ENCODE data around the gene FNDC3A. TPM values are rescaled to one million over a fixed set of nuclear protein-coding genes. Genes with fewer than 3 reads are reported as not detected.

The FNDC3A gene
- total RNA-seq, 1 experiment from 2014 or later = 24.3 TPM

DNA sequence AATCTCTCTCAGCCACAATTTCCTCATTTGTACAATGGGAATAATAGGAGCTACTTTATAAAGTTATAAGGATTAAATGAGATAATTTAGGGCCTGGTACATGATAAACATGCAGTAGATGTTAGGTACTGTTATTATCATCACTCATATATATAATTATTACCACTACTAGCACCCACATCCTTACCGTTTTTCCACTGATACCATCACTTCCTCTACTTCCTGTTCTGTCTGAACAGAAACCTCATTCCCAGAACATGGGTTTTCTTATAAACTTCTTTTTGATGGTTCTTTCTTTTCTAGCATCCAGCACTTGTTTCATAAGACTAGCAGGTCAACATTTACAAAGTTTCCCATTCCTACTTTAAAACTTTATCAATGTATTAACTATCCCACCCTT is 278.3 kb downstream of the FNDC3A start:
- intact Hi-C loops (cut with micrococcal nuclease; ENCODE audit: unreplicated experiment) = no loop called here
- H3K27ac ChIP-seq (ENCODE audit: low read length) = no peak overlapping the region
- ChIA-PET POLR2A (no interaction called here), CTCF (no interaction called here)
- no peaks in the 10 kb centered on the region for H3K9me3 ChIP-seq (ENCODE audit: control insufficient read depth, insufficient read depth, low read depth, low read length)
- H3K36me3 ChIP-seq (ENCODE audit: control insufficient read depth, insufficient read depth, low read length) = no peaks in the 10 kb centered on the region; the same call in 1 of the 2 replicates
- TF ChIP-seq POLR2AphosphoS5 (IDR thresholded peaks at IDR 0.05; ENCODE audit: low read depth, low read length) = no peak
- no peak for TF ChIP-seq SIN3A (IDR thresholded peaks at IDR 0.05; ENCODE audit: borderline replicate concordance, insufficient read depth, low read depth, low read length)
- TF ChIP-seq, protein P1, sequence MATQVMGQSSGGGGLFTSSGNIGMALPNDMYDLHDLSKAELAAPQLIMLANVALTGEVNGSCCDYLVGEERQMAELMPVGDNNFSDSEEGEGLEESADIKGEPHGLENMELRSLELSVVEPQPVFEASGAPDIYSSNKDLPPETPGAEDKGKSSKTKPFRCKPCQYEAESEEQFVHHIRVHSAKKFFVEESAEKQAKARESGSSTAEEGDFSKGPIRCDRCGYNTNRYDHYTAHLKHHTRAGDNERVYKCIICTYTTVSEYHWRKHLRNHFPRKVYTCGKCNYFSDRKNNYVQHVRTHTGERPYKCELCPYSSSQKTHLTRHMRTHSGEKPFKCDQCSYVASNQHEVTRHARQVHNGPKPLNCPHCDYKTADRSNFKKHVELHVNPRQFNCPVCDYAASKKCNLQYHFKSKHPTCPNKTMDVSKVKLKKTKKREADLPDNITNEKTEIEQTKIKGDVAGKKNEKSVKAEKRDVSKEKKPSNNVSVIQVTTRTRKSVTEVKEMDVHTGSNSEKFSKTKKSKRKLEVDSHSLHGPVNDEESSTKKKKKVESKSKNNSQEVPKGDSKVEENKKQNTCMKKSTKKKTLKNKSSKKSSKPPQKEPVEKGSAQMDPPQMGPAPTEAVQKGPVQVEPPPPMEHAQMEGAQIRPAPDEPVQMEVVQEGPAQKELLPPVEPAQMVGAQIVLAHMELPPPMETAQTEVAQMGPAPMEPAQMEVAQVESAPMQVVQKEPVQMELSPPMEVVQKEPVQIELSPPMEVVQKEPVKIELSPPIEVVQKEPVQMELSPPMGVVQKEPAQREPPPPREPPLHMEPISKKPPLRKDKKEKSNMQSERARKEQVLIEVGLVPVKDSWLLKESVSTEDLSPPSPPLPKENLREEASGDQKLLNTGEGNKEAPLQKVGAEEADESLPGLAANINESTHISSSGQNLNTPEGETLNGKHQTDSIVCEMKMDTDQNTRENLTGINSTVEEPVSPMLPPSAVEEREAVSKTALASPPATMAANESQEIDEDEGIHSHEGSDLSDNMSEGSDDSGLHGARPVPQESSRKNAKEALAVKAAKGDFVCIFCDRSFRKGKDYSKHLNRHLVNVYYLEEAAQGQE (IDR thresholded peaks at IDR 0.05; ENCODE audit: insufficient read depth in 1 of 2, low read depth in 2 of 2, low read length in 1 of 2) = no peak
- no peak for TF ChIP-seq TCF7L2 (IDR thresholded peaks at IDR 0.05; ENCODE audit: low read depth, low read length)
- TF ChIP-seq, protein P2, sequence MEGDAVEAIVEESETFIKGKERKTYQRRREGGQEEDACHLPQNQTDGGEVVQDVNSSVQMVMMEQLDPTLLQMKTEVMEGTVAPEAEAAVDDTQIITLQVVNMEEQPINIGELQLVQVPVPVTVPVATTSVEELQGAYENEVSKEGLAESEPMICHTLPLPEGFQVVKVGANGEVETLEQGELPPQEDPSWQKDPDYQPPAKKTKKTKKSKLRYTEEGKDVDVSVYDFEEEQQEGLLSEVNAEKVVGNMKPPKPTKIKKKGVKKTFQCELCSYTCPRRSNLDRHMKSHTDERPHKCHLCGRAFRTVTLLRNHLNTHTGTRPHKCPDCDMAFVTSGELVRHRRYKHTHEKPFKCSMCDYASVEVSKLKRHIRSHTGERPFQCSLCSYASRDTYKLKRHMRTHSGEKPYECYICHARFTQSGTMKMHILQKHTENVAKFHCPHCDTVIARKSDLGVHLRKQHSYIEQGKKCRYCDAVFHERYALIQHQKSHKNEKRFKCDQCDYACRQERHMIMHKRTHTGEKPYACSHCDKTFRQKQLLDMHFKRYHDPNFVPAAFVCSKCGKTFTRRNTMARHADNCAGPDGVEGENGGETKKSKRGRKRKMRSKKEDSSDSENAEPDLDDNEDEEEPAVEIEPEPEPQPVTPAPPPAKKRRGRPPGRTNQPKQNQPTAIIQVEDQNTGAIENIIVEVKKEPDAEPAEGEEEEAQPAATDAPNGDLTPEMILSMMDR (IDR thresholded peaks at IDR 0.05) = no peak
- H3K27me3 ChIP-seq (ENCODE audit: control insufficient read depth, insufficient read depth, low read length) = no peaks in the 10 kb centered on the region
- DNase-seq (ENCODE audit: low read depth, low spot score) (no peak), ATAC-seq (no peak)
- H3K4me3 ChIP-seq (ENCODE audit: low read depth in 2 of 2, low read length in 2 of 2) = no peak overlapping the region
- H3K4me1 ChIP-seq (ENCODE audit: control insufficient read depth, insufficient read depth, low read length) = no peaks in the 10 kb centered on the region; the same call in 1 of the 2 replicates
- in situ Hi-C loops (cut with HindIII; ENCODE audit: low pct_unique_long_range_greater_than_20kb, low sequenced_read_pairs) = no loop called here
- no TSS peak for BruUV-seq (replicated peaks)

DNA sequence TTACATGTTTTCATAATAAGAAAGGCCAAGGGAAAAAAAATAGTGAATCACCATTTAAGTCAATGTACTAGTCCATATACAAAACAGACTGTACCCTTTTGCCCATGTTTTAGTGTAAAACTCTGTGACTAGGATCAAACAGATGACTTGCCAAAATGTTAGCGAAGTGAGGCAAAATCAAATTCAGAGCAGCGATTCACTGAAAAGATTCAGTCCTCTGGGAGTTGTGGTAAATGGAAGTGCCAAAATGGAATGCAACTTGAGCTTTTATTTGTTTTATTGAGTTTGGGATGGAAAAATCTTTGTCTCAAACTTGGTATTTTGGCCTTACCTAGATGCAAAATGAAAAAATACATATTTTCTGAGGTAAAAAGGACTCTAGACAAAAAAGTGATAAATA is 281.1 kb downstream of the FNDC3A start:
- in situ Hi-C loops (cut with HindIII; ENCODE audit: low pct_unique_long_range_greater_than_20kb, low sequenced_read_pairs) (no loop called here), intact Hi-C loops (cut with micrococcal nuclease; ENCODE audit: unreplicated experiment) (no loop called here)
- POLR2A ChIA-PET = no interaction called here
- H3K9me3 ChIP-seq (ENCODE audit: control insufficient read depth, insufficient read depth, low read depth, low read length) = no peaks in the 10 kb centered on the region
- H3K27me3 ChIP-seq (ENCODE audit: control insufficient read depth, insufficient read depth, low read length) = no peaks in the 10 kb centered on the region
- BruUV-seq (replicated peaks) = no TSS peak
- H3K4me3 ChIP-seq (ENCODE audit: low read depth in 2 of 2, low read length in 2 of 2) = no peak overlapping the region
- TF ChIP-seq, protein P2 (IDR thresholded peaks at IDR 0.05) = no peak
- TF ChIP-seq TCF7L2 (IDR thresholded peaks at IDR 0.05; ENCODE audit: low read depth, low read length) = no peak
- TF ChIP-seq POLR2AphosphoS5 (IDR thresholded peaks at IDR 0.05; ENCODE audit: low read depth, low read length) = no peak
- TF ChIP-seq, protein P1 (IDR thresholded peaks at IDR 0.05; ENCODE audit: insufficient read depth in 1 of 2, low read depth in 2 of 2, low read length in 1 of 2) = no peak
- no peak for TF ChIP-seq SIN3A (IDR thresholded peaks at IDR 0.05; ENCODE audit: borderline replicate concordance, insufficient read depth, low read depth, low read length)
- no peaks in the 10 kb centered on the region; the same call in 1 of the 2 replicates for H3K36me3 ChIP-seq (ENCODE audit: control insufficient read depth, insufficient read depth, low read length)
- H3K4me1 ChIP-seq (ENCODE audit: control insufficient read depth, insufficient read depth, low read length) = no peaks in the 10 kb centered on the region
- CTCF ChIA-PET = no interaction called here
- H3K27ac ChIP-seq (ENCODE audit: low read length) = no peak overlapping the region
- ATAC-seq (no peak), DNase-seq (ENCODE audit: low read depth, low spot score) (no peak)
